AG04450 (cell line): Measurements from ENCODE around the gene MSI2. TPM values are rescaled to one million over a fixed set of nuclear protein-coding genes. Genes with fewer than 3 reads are reported as not detected.
"Not testable (repeated sequence)": the region's sequence is repeated elsewhere in the genome, so short reads cannot be mapped to it uniquely, and the experiment has no call there.

Experiments used
- CTCF ChIA-PET: fragments of 300-600, 350-600 bp; formaldehyde crosslinking; extraction: SDS; loops from one replicate; lab custom pipeline; 2022; ENCODE audit warnings: antibody characterized with exemption, inconsistent platforms; lab: Charles Lee
- POLR2A ChIA-PET: fragments of 350-600 bp; formaldehyde crosslinking; extraction: SDS; loops from one replicate; lab custom pipeline; 2021; ENCODE audit warnings: antibody characterized with exemption, inconsistent platforms; lab: Yijun Ruan, JAX
- DNase-seq: peaks from one replicate; pipeline ENCODE4 v3.0.0-alpha.2; 2011; ENCODE audit warnings: low read depth, low spot score
- H3K27ac ChIP-seq: one replicate; pipeline ENCODE4 v1.5.1; 2012; ENCODE audit warnings: low read depth, low read length, control low read depth
- H3K27me3 ChIP-seq: one replicate; pipeline ENCODE4 v1.6.0; 2012; ENCODE audit warnings: low read length; ENCODE audit not compliant: control insufficient read depth, insufficient read depth
- H3K4me3 ChIP-seq: 2 replicates; pipeline ENCODE4 v1.5.1; 2011; ENCODE audit warnings: mild to moderate bottlenecking, low read depth, low read length, control low read depth
- H3K9me3 ChIP-seq: 2 replicates; pipeline ENCODE4 v1.5.1; 2012; ENCODE audit warnings: low read length; ENCODE audit not compliant: control insufficient read depth, insufficient read depth
- polyA plus RNA-seq: library from polyadenylated mRNA; depleted of rRNA; stranded (reverse); fragments of >200 nt; gene quantifications from 2 replicates; pipeline ENCODE4 v1.2.3, GENCODE V29; 2011
- TF ChIP-seq, protein P1 (sequence below): IDR thresholded peaks from 2 replicates; pipeline ENCODE4 v1.5.1; 2011; ENCODE audit warnings: low read depth, low read length, control low read depth, inconsistent platforms

Gene MSI2
- polyA plus RNA-seq, 1 experiment: 26.2 TPM

- H3K27ac ChIP-seq: no peak overlapping the region
- CTCF ChIA-PET: no interaction called here
- TF ChIP-seq, protein P1, sequence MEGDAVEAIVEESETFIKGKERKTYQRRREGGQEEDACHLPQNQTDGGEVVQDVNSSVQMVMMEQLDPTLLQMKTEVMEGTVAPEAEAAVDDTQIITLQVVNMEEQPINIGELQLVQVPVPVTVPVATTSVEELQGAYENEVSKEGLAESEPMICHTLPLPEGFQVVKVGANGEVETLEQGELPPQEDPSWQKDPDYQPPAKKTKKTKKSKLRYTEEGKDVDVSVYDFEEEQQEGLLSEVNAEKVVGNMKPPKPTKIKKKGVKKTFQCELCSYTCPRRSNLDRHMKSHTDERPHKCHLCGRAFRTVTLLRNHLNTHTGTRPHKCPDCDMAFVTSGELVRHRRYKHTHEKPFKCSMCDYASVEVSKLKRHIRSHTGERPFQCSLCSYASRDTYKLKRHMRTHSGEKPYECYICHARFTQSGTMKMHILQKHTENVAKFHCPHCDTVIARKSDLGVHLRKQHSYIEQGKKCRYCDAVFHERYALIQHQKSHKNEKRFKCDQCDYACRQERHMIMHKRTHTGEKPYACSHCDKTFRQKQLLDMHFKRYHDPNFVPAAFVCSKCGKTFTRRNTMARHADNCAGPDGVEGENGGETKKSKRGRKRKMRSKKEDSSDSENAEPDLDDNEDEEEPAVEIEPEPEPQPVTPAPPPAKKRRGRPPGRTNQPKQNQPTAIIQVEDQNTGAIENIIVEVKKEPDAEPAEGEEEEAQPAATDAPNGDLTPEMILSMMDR: no peak
- no peak for DNase-seq
- H3K4me3 ChIP-seq: no peak overlapping the region
- H3K27me3 ChIP-seq: no peaks in the 10 kb centered on the region
- H3K9me3 ChIP-seq: no peaks in the 10 kb centered on the region
- POLR2A ChIA-PET: no interaction called here
Observed at GRCh38 chr17:57498443-57498842, 242.1 kb downstream of the MSI2 start.

DNA sequence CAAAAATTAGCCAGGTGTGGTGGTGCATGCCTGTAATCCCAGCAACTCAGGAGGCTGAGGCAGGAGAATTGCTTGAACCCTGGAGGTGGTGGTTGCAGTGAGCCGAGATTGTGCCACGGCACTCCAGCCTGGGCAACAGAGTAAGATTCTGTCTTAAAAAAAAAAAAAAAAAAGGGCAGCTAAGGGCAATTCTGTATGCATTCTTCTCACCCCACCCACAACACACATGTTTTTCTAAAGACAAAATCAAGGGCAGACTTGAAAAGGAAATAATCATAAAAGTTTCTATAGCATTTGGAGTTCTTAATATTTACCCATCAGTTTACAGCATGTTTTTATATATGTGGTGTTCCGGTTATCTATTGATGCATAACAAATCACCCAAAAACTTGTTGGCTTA lies 242.9 kb downstream of the MSI2 start:
- H3K4me3 ChIP-seq, H3K27me3 ChIP-seq, POLR2A ChIA-PET, H3K9me3 ChIP-seq, H3K27ac ChIP-seq, DNase-seq: not testable (repeated sequence)
- CTCF ChIA-PET: interaction anchor here (1.3 kb wide), 1 partner anchor 98 kb away, joined by 4 read pairs; no protein-coding TSS in a partner anchor

GRCh38 chr17:57499648-57500049 lies 243.3 kb downstream of the MSI2 start:
- no peaks in the 10 kb centered on the region for H3K9me3 ChIP-seq
- POLR2A ChIA-PET: no interaction called here
- CTCF ChIA-PET: interaction anchor here (1.3 kb wide), 1 partner anchor 98 kb away, joined by 4 read pairs; no protein-coding TSS in a partner anchor
- no peak for DNase-seq
- no peaks in the 10 kb centered on the region for H3K27me3 ChIP-seq
- no peak overlapping the region for H3K27ac ChIP-seq
- TF ChIP-seq, protein P1: no peak
- H3K4me3 ChIP-seq: no peak overlapping the region

- Histone ChIP-seq H3K4me3 (no peak overlapping the region), H3K27me3 (no peaks in the 10 kb centered on the region), H3K27ac (no peak overlapping the region), H3K9me3 (no peaks in the 10 kb centered on the region)
- ChIA-PET CTCF (interaction anchor here (1.1 kb wide), 1 partner anchor 258 kb away, joined by 7 read pairs; no protein-coding TSS in a partner anchor), POLR2A (no interaction called here)
- TF ChIP-seq, protein P1: no peak
- DNase-seq: no peak
Observed at GRCh38 chr17:57501016-57501415, 244.7 kb downstream of the MSI2 start.

GRCh38 chr17:57502022-57502421 lies 245.7 kb downstream of the MSI2 start:
- TF ChIP-seq, protein P1: no peak
- ChIA-PET POLR2A (no interaction called here), CTCF (no interaction called here)
- Histone ChIP-seq H3K9me3 (no peaks in the 10 kb centered on the region), H3K4me3 (no peak overlapping the region), H3K27ac (no peak overlapping the region), H3K27me3 (no peaks in the 10 kb centered on the region)
- DNase-seq: no peak
